ENCODE measurements around the gene TLR6. TPM values are rescaled to one million over a fixed set of nuclear protein-coding genes. Genes with fewer than 3 reads are reported as not detected.

TLR6 gene
- total RNA-seq, 1 donor from 2014 or later, result 0.29 TPM

GRCh38 chr4:38868059-38868960, 11.7 kb upstream of the TLR6 start:
- no peak for DNase-seq (ENCODE audit: low read depth)
- TF ChIP-seq CTCF (conservative IDR thresholded peaks at IDR 0.05; ENCODE audit: low read depth, low read length), result no peak
- H3K4me3 ChIP-seq (ENCODE audit: low read depth, low read length), result peak overlapping the region; percentile 80

DNA sequence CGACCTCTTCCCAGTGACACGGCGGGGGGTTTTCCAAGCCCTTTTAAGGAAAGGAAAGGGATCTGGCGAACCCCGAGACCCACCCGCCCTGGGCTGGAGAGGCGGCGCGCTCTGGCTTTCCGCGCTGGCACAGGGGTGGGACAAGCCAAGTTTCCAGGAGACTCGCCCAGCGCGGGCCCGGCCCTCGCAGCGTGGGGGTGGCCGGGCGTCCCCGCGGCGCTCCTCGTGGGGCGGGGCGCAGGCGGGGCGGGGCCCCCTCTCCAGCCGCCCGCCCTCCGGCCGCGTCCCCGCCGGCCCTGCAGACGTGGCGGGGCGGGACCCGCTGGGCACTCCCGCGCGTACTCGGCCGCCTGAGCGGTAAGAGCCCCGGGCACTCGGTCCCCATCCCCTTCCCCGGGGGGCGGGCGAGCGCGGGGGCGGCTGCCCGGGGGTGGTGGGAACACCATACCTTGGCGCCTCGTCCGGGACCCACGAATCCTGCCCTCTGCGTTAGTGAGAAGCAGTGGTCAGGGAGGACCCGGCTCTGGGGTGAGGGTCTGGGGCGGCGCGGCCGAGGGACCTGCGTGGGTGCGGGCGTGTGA, 11.0 kb upstream of the TLR6 start, which contains the start of gene FAM114A1:
FAM114A1 (plus strand) TSS at position 329 of the 581 bp plus-strand sequence. CDS start 10,273 bp downstream, outside the sequence.
- TF ChIP-seq CTCF (conservative IDR thresholded peaks at IDR 0.05; ENCODE audit: low read depth, low read length), result no peak
- peak within 1 kb of the TSS; percentile 80 for H3K4me3 ChIP-seq (ENCODE audit: low read depth, low read length)
- no peak for DNase-seq (ENCODE audit: low read depth)

GRCh38 chr4:38866973-38867477, 10.4 kb upstream of the TLR6 start:
- peak overlapping the region; percentile 80 for H3K4me3 ChIP-seq (ENCODE audit: low read depth, low read length)
- TF ChIP-seq CTCF (conservative IDR thresholded peaks at IDR 0.05; ENCODE audit: low read depth, low read length), result no peak
- no peak for DNase-seq (ENCODE audit: low read depth)

DNA sequence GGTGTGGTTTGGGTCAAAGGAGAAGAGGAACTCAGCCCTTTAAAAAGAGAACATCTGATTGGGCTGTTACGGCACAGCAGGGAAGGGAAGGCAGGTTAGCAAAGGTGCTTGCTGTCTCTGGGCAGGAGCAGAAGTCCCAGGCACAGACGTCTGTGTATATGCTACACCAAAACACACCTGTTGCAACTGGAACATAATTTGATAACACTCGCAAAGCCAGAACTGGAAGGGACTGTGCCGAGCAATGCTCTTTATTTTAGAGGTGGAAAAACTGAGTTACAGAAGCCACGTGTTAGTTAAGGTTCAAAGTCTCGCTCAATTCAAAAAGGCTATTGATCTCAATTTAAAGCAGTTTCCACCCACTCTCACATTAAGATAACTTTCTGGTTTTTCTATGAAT, 8.8 kb upstream of the TLR6 start:
- no peak for TF ChIP-seq CTCF (conservative IDR thresholded peaks at IDR 0.05; ENCODE audit: low read depth, low read length)

GRCh38 chr4:38861791-38862190, 5.2 kb upstream of the TLR6 start:
- DNase-seq (ENCODE audit: low read depth), result no peak
- TF ChIP-seq CTCF (conservative IDR thresholded peaks at IDR 0.05; ENCODE audit: low read depth, low read length), result no peak
- no peak overlapping the region for H3K4me3 ChIP-seq (ENCODE audit: low read depth, low read length)

More for the DNA sequence above, 8.8 kb upstream of the TLR6 start:
- DNase-seq (ENCODE audit: low read depth), result no peak
- no peak overlapping the region for H3K4me3 ChIP-seq (ENCODE audit: low read depth, low read length)

DNA sequence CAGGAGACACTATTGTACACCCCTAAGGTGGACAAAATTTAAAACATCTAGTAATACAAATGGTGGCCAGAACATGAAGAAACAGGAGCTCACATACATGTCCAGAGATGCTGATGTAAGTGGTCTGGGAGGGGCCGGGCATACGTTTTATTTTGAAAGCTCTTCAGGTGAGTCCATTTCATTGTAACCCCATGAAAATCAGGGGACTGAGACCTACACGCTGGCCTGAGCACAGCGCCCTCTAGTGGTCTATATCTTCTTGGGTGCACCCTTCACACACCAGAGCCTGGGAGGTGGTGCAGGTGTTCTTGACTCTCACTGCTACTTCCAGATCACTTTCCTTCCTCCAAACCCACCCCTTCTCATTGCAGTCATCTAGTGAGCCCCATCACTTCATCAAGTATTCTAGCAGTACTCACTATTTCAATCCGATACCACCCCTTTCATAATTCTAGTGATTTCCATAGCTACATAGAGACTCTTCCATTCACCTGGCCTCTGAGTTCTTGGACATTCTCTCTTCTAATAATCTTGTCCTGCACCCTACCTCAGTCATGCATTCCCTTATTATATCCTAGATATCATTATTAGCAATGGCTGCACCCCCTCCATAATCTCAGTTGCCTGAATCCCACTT, 4.3 kb upstream of the TLR6 start:
- no peak for DNase-seq (ENCODE audit: low read depth)
- peak; percentile 91 for TF ChIP-seq CTCF (conservative IDR thresholded peaks at IDR 0.05; ENCODE audit: low read depth, low read length)
- H3K4me3 ChIP-seq (ENCODE audit: low read depth, low read length), result no peak overlapping the region
